CD4-positive, alpha-beta T cell treated with Interleukin-4 for 1 hour (primary cell): ENCODE results near the gene GIGYF1.
A peak's percentile ranks its signal among the peaks of the same experiment; 100 is the strongest.
"Not testable (repeated sequence)": the region's sequence is repeated elsewhere in the genome, so short reads cannot be mapped to it uniquely, and the experiment has no call there.

Experiments
- DNase-seq, 2 donors: peaks; one replicate each; pipeline ENCODE4 v3.0.0-alpha.2; 2020 to 2022

GIGYF1 gene

GRCh38 chr7:100694098-100694745 lies at the start of gene GIGYF1:
TSS of gene GIGYF1 (minus strand) at chr7:100694250. CDS start at chr7:100688238, 6,012 bp downstream.
- peak; percentile 75 for DNase-seq

- no peak for DNase-seq
Observed at GRCh38 chr7:100739934-100740333, 45.9 kb upstream of the GIGYF1 start.

- DNase-seq = no peak
Observed at GRCh38 chr7:100736671-100737070, 42.6 kb upstream of the GIGYF1 start.

GRCh38 chr7:100735730-100736129 lies 41.7 kb upstream of the GIGYF1 start:
- DNase-seq = no peak

- no peak for DNase-seq
Observed at GRCh38 chr7:100731937-100732636, 38.0 kb upstream of the GIGYF1 start.

GRCh38 chr7:100730136-100730800 lies 36.2 kb upstream of the GIGYF1 start:
- no peak for DNase-seq

GRCh38 chr7:100728196-100728595 lies 34.1 kb upstream of the GIGYF1 start:
- DNase-seq = no peak

- DNase-seq = no peak
Observed at GRCh38 chr7:100726996-100727761, 33.1 kb upstream of the GIGYF1 start.

- not testable (repeated sequence) for DNase-seq
Observed at GRCh38 chr7:100724364-100724763, 30.3 kb upstream of the GIGYF1 start.

GRCh38 chr7:100723732-100724275 lies 29.8 kb upstream of the GIGYF1 start:
- no peak for DNase-seq

- DNase-seq = no peak
Observed at GRCh38 chr7:100722480-100723212, 28.6 kb upstream of the GIGYF1 start.

- DNase-seq = no peak
Observed at GRCh38 chr7:100721505-100721812, 27.4 kb upstream of the GIGYF1 start.

- DNase-seq = no peak
Observed at GRCh38 chr7:100720671-100721504, 26.8 kb upstream of the GIGYF1 start.

GRCh38 chr7:100720279-100720670 lies 26.2 kb upstream of the GIGYF1 start, which contains the start of gene EPO:
TSS of gene EPO (plus strand) at chr7:100720468. CDS start at chr7:100720981, 513 bp downstream.
- DNase-seq = no peak

- DNase-seq = no peak
Observed at GRCh38 chr7:100719523-100720278, 25.7 kb upstream of the GIGYF1 start.

- DNase-seq = not testable (repeated sequence)
Observed at GRCh38 chr7:100717073-100717472, 23.0 kb upstream of the GIGYF1 start.

GRCh38 chr7:100714725-100715124 lies 20.7 kb upstream of the GIGYF1 start:
- DNase-seq = no peak

- DNase-seq = no peak
Observed at GRCh38 chr7:100711369-100711768, 17.3 kb upstream of the GIGYF1 start.

- no peak for DNase-seq
Observed at GRCh38 chr7:100710452-100710851, 16.4 kb upstream of the GIGYF1 start.

GRCh38 chr7:100708395-100708794 lies 14.3 kb upstream of the GIGYF1 start:
- no peak for DNase-seq
